HG03064 (cell line): Measurements from ENCODE around the gene SRPRB.

Experiments
- ATAC-seq: cut with Tn5 transposase; IDR thresholded peaks from one replicate; pipeline ENCODE4 v1.9.1; 2021; ENCODE audit warnings: low read depth; ENCODE audit not compliant: unreplicated experiment

SRPRB gene

GRCh38 chr3:133805702-133806475, at the start of gene SRPRB:
SRPRB (plus strand) TSS chr3:133805815; CDS start chr3:133805849, 34 bp downstream.
- ATAC-seq: peak; percentile 98

GRCh38 chr3:133756716-133757694, 48.6 kb upstream of the SRPRB start:
- no peak for ATAC-seq

- no peak for ATAC-seq
Observed at GRCh38 chr3:133757701-133758567, 47.7 kb upstream of the SRPRB start.

- no peak for ATAC-seq
Observed at GRCh38 chr3:133758568-133758928, 47.1 kb upstream of the SRPRB start.

- no peak for ATAC-seq
Observed at GRCh38 chr3:133758964-133759739, 46.5 kb upstream of the SRPRB start.

GRCh38 chr3:133759740-133760305, 45.8 kb upstream of the SRPRB start:
- no peak for ATAC-seq

- ATAC-seq: no peak
Observed at GRCh38 chr3:133760916-133761315, 44.7 kb upstream of the SRPRB start.

GRCh38 chr3:133761605-133762484, 43.8 kb upstream of the SRPRB start:
- ATAC-seq: no peak

- ATAC-seq: no peak
Observed at GRCh38 chr3:133762539-133762938, 43.1 kb upstream of the SRPRB start.

- no peak for ATAC-seq
Observed at GRCh38 chr3:133763797-133764683, 41.6 kb upstream of the SRPRB start.

GRCh38 chr3:133765256-133765655, 40.4 kb upstream of the SRPRB start:
- ATAC-seq: no peak

GRCh38 chr3:133767607-133768006, 38.0 kb upstream of the SRPRB start:
- no peak for ATAC-seq

- no peak for ATAC-seq
Observed at GRCh38 chr3:133769536-133769935, 36.1 kb upstream of the SRPRB start.

- ATAC-seq: no peak
Observed at GRCh38 chr3:133773732-133774131, 31.9 kb upstream of the SRPRB start.

- ATAC-seq: no peak
Observed at GRCh38 chr3:133775309-133775708, 30.3 kb upstream of the SRPRB start.

- no peak for ATAC-seq
Observed at GRCh38 chr3:133775835-133776234, 29.8 kb upstream of the SRPRB start.

GRCh38 chr3:133776794-133777438, 28.7 kb upstream of the SRPRB start:
- no peak for ATAC-seq
